Measurements from ENCODE around the gene RBM28. TPM values are rescaled to one million over a fixed set of nuclear protein-coding genes. Genes with fewer than 3 reads are reported as not detected.

Gene RBM28
- total RNA-seq, 2 donors from 2014 or later: 13.8 to 29.7 TPM

GRCh38 chr7:128322040-128322643 lies 21.6 kb downstream of the RBM28 start:
- H3K27ac ChIP-seq: no peak overlapping the region
- intact Hi-C loops (cut with DNase I): loop anchor here (5.0 to 10.0 kb wide), 2 partner anchors 185 to 607 kb away; no protein-coding TSS in a partner anchor
- H3K4me3 ChIP-seq: no peak overlapping the region
- TF ChIP-seq POLR2AphosphoS5 (IDR thresholded peaks at IDR 0.05) (no peak), CTCF (IDR thresholded peaks at IDR 0.05) (peak in 2 of 4 experiments; percentile 46 to 51)
- no peaks in the 10 kb centered on the region for H3K27me3 ChIP-seq (replicated peaks; ENCODE audit: insufficient read depth)
- WGBS: 49% methylated on average over 3 of the region's 3 CpGs
- DNase-seq (ENCODE audit: low spot score): no peak
- peaks cover 4 to 15% of the 10 kb centered on the region in 2 donors for H3K36me3 ChIP-seq
- H3K4me1 ChIP-seq (replicated peaks): no peaks in the 10 kb centered on the region
- no peaks in the 10 kb centered on the region for H3K9me3 ChIP-seq

- no peaks in the 10 kb centered on the region for H3K27me3 ChIP-seq (replicated peaks; ENCODE audit: insufficient read depth)
- no peak overlapping the region for H3K27ac ChIP-seq
- no peaks in the 10 kb centered on the region for H3K4me1 ChIP-seq (replicated peaks)
- WGBS: 75% methylated on average over 5 of the region's 5 CpGs
- no peak overlapping the region for H3K4me3 ChIP-seq
- H3K36me3 ChIP-seq: peaks cover 4 to 15% of the 10 kb centered on the region in 2 donors
- intact Hi-C loops (cut with DNase I): loop anchor here (5.0 to 10.0 kb wide), 2 partner anchors 184 to 606 kb away; no protein-coding TSS in a partner anchor
- H3K9me3 ChIP-seq: no peaks in the 10 kb centered on the region
- DNase-seq (ENCODE audit: low spot score): no peak
- TF ChIP-seq POLR2AphosphoS5 (IDR thresholded peaks at IDR 0.05) (no peak), POLR2A (IDR thresholded peaks at IDR 0.05) (no peak), CTCF (IDR thresholded peaks at IDR 0.05) (no peak)
These were observed 22.7 kb downstream of the RBM28 start for GRCh38 chr7:128321044-128321422.

GRCh38 chr7:128318691-128319090 lies 25.0 kb downstream of the RBM28 start:
- no peak overlapping the region for H3K27ac ChIP-seq
- H3K9me3 ChIP-seq: no peaks in the 10 kb centered on the region
- H3K4me3 ChIP-seq: no peak overlapping the region
- H3K27me3 ChIP-seq (replicated peaks; ENCODE audit: insufficient read depth): no peaks in the 10 kb centered on the region
- no peak for DNase-seq (ENCODE audit: low spot score)
- peaks cover 0 to 23% of the 10 kb centered on the region in 2 donors for H3K36me3 ChIP-seq
- WGBS: 88% methylated on average over 5 of the region's 5 CpGs
- no peaks in the 10 kb centered on the region for H3K4me1 ChIP-seq (replicated peaks)
- intact Hi-C loops (cut with DNase I): no loop called here
- no peak for TF ChIP-seq CTCF (IDR thresholded peaks at IDR 0.05)
- TF ChIP-seq POLR2AphosphoS5 (IDR thresholded peaks at IDR 0.05): no peak
- no peak for TF ChIP-seq POLR2A (IDR thresholded peaks at IDR 0.05)

- Histone ChIP-seq H3K27me3 (replicated peaks; ENCODE audit: insufficient read depth) (no peaks in the 10 kb centered on the region), H3K36me3 (peaks cover 15 to 16% of the 10 kb centered on the region in 2 donors), H3K4me3 (no peak overlapping the region), H3K9me3 (no peaks in the 10 kb centered on the region), H3K27ac (no peak overlapping the region), H3K4me1 (replicated peaks) (no peaks in the 10 kb centered on the region)
- DNase-seq (ENCODE audit: low spot score): no peak
- 92% methylated on average over 3 of the region's 3 CpGs for WGBS
- intact Hi-C loops (cut with DNase I): no loop called here
- TF ChIP-seq CTCF (IDR thresholded peaks at IDR 0.05) (no peak), POLR2A (IDR thresholded peaks at IDR 0.05) (no peak), POLR2AphosphoS5 (IDR thresholded peaks at IDR 0.05) (no peak)
These were observed 32.7 kb downstream of the RBM28 start for GRCh38 chr7:128311013-128311412.

GRCh38 chr7:128310499-128310898 lies 33.2 kb downstream of the RBM28 start:
- no peaks in the 10 kb centered on the region for H3K4me1 ChIP-seq (replicated peaks)
- no peak for DNase-seq (ENCODE audit: low spot score)
- WGBS: 90% methylated on average over 5 of the region's 5 CpGs
- H3K9me3 ChIP-seq: no peaks in the 10 kb centered on the region
- no peak overlapping the region for H3K4me3 ChIP-seq
- TF ChIP-seq POLR2A (IDR thresholded peaks at IDR 0.05) (no peak), POLR2AphosphoS5 (IDR thresholded peaks at IDR 0.05) (no peak), CTCF (IDR thresholded peaks at IDR 0.05) (no peak)
- no peak overlapping the region for H3K27ac ChIP-seq
- no peaks in the 10 kb centered on the region for H3K27me3 ChIP-seq (replicated peaks; ENCODE audit: insufficient read depth)
- H3K36me3 ChIP-seq: peaks cover 15 to 16% of the 10 kb centered on the region in 2 donors
- intact Hi-C loops (cut with DNase I): no loop called here
